ENCODE data around the gene INSYN2B. TPM values are rescaled to one million over a fixed set of nuclear protein-coding genes. Genes with fewer than 3 reads are reported as not detected.
A peak's percentile ranks its signal among the peaks of the same experiment; 100 is the strongest.
"Not testable (repeated sequence)": the region's sequence is repeated elsewhere in the genome, so short reads cannot be mapped to it uniquely, and the experiment has no call there.

The INSYN2B gene
- total RNA-seq, 3 donors from 2014 or later (not counting 1 experiment from before 2014, with no cell fraction given) = not detected

GRCh38 chr5:169954786-169955185, 25.5 kb downstream of the INSYN2B start:
- WGBS (ENCODE audit: insufficient coverage) = 97% methylated on average over 6 of the region's 6 CpGs
- ATAC-seq (no peak), DNase-seq (no peak)
- TF ChIP-seq CTCF (IDR thresholded peaks at IDR 0.05) = no peak
- H3K9me3 Mint-ChIP-seq = no peaks in the 10 kb centered on the region
- intact Hi-C loops (cut with micrococcal nuclease) = no loop called here
- H3K27me3 ChIP-seq (ENCODE audit: control insufficient read depth, insufficient read depth, low read length) = no peaks in the 10 kb centered on the region
- H3K27ac ChIP-seq (ENCODE audit: low read length) = no peak overlapping the region
- H3K4me1 ChIP-seq (ENCODE audit: control insufficient read depth, insufficient read depth, low read length) = no peaks in the 10 kb centered on the region
- H3K4me3 Mint-ChIP-seq = no peak overlapping the region
- no peaks in the 10 kb centered on the region for H3K36me3 ChIP-seq (ENCODE audit: control insufficient read depth, insufficient read depth, low read length)
- H3K4me3 ChIP-seq (ENCODE audit: low read length) = no peak overlapping the region
- no peaks in the 10 kb centered on the region for H3K9me3 ChIP-seq (ENCODE audit: control insufficient read depth, insufficient read depth, low read length)
- H3K27ac Mint-ChIP-seq = no peak overlapping the region
- H3K4me1 Mint-ChIP-seq = peaks cover 38 to 45% of the 10 kb centered on the region in 2 donors
- H3K27me3 Mint-ChIP-seq (ENCODE audit: low read depth in 2 of 2) = no peaks in the 10 kb centered on the region
- no peaks in the 10 kb centered on the region for H3K36me3 Mint-ChIP-seq

- DNase-seq = not testable (repeated sequence)
- WGBS (ENCODE audit: insufficient coverage) = 100% methylated on average over 1 of the region's 4 CpGs
Observed at GRCh38 chr5:169953196-169953595, 27.1 kb downstream of the INSYN2B start.

GRCh38 chr5:169950333-169950732, 30.0 kb downstream of the INSYN2B start:
- Histone ChIP-seq H3K27ac (ENCODE audit: low read length) (no peak overlapping the region), H3K4me3 (ENCODE audit: low read length) (no peak overlapping the region), H3K36me3 (ENCODE audit: control insufficient read depth, insufficient read depth, low read length) (no peaks in the 10 kb centered on the region), H3K27me3 (ENCODE audit: control insufficient read depth, insufficient read depth, low read length) (no peaks in the 10 kb centered on the region), H3K4me1 (ENCODE audit: control insufficient read depth, insufficient read depth, low read length) (no peaks in the 10 kb centered on the region), H3K9me3 (ENCODE audit: control insufficient read depth, insufficient read depth, low read length) (no peaks in the 10 kb centered on the region)
- H3K27ac Mint-ChIP-seq = peak overlapping the region in 1 of 2 donors; percentile 35
- ATAC-seq (no peak), DNase-seq (no peak)
- H3K9me3 Mint-ChIP-seq = no peaks in the 10 kb centered on the region
- TF ChIP-seq CTCF (IDR thresholded peaks at IDR 0.05) = no peak
- no peak overlapping the region for H3K4me3 Mint-ChIP-seq
- H3K4me1 Mint-ChIP-seq = peaks cover 57 to 63% of the 10 kb centered on the region in 2 donors
- intact Hi-C loops (cut with micrococcal nuclease) = no loop called here
- H3K36me3 Mint-ChIP-seq = no peaks in the 10 kb centered on the region
- no peaks in the 10 kb centered on the region for H3K27me3 Mint-ChIP-seq (ENCODE audit: low read depth in 2 of 2)
- WGBS (ENCODE audit: insufficient coverage) = 93% methylated on average over 1 of the region's 2 CpGs

More at GRCh38 chr5:169953196-169953595, 27.1 kb downstream of the INSYN2B start:
- H3K9me3 ChIP-seq (ENCODE audit: control insufficient read depth, insufficient read depth, low read length); H3K36me3 Mint-ChIP-seq; H3K27ac Mint-ChIP-seq; H3K9me3 Mint-ChIP-seq; H3K4me3 Mint-ChIP-seq; H3K4me1 ChIP-seq (ENCODE audit: control insufficient read depth, insufficient read depth, low read length); H3K27ac ChIP-seq (ENCODE audit: low read length); H3K36me3 ChIP-seq (ENCODE audit: control insufficient read depth, insufficient read depth, low read length); ATAC-seq; intact Hi-C loops (cut with micrococcal nuclease); H3K27me3 ChIP-seq (ENCODE audit: control insufficient read depth, insufficient read depth, low read length); H3K4me3 ChIP-seq (ENCODE audit: low read length); H3K27me3 Mint-ChIP-seq (ENCODE audit: low read depth in 2 of 2): not testable (repeated sequence)
- H3K4me1 Mint-ChIP-seq = peaks cover 48 to 55% of the 10 kb centered on the region in 2 donors

- Histone ChIP-seq H3K27ac (ENCODE audit: low read length) (no peak overlapping the region), H3K4me1 (ENCODE audit: control insufficient read depth, insufficient read depth, low read length) (peaks cover 12% of the 10 kb centered on the region), H3K36me3 (ENCODE audit: control insufficient read depth, insufficient read depth, low read length) (no peaks in the 10 kb centered on the region), H3K9me3 (ENCODE audit: control insufficient read depth, insufficient read depth, low read length) (no peaks in the 10 kb centered on the region), H3K4me3 (ENCODE audit: low read length) (no peak overlapping the region), H3K27me3 (ENCODE audit: control insufficient read depth, insufficient read depth, low read length) (no peaks in the 10 kb centered on the region)
- intact Hi-C loops (cut with micrococcal nuclease) = no loop called here
- Mint-ChIP-seq H3K36me3 (no peaks in the 10 kb centered on the region), H3K4me1 (peaks cover 65 to 80% of the 10 kb centered on the region in 2 donors), H3K27ac (peak overlapping the region; percentile 39 to 73), H3K9me3 (no peaks in the 10 kb centered on the region), H3K27me3 (ENCODE audit: low read depth in 2 of 2) (no peaks in the 10 kb centered on the region), H3K4me3 (no peak overlapping the region)
- WGBS (ENCODE audit: insufficient coverage) = 99% methylated on average over 5 of the region's 5 CpGs
- no peak for ATAC-seq
- TF ChIP-seq CTCF (IDR thresholded peaks at IDR 0.05) = no peak
- no peak for DNase-seq
Observed at GRCh38 chr5:169946743-169947295, 33.5 kb downstream of the INSYN2B start.

All from natural killer cell (primary cell).